Sigmoid colon (tissue), 7 donors: ENCODE data around the gene COIL. TPM values are rescaled to one million over a fixed set of nuclear protein-coding genes. Genes with fewer than 3 reads are reported as not detected.
A peak's percentile ranks its signal among the peaks of the same experiment; 100 is the strongest.

Experiments
- DNase-seq: peaks from one replicate; pipeline ENCODE4 v3.0.0-alpha.2; 2019
- H3K27ac ChIP-seq, 4 donors: fragments of 200-600 bp; sonication (generic); one replicate each; pipeline ENCODE4 v1.5.1; 2016 to 2019; ENCODE audit warnings: mild to moderate bottlenecking in 1 of 4
- H3K27me3 ChIP-seq, 3 donors: fragments of 200-600 bp; sonication (generic); one replicate each; pipeline ENCODE4 v1.5.1; 2019; ENCODE audit warnings: mild to moderate bottlenecking in 1 of 3
- H3K36me3 ChIP-seq, 4 donors: fragments of 200-600 bp; sonication (generic); one replicate each; pipeline ENCODE4 v1.5.1; 2016 to 2019
- H3K4me1 ChIP-seq, 4 donors: fragments of 200-600 bp; sonication (generic); one replicate each; pipeline ENCODE4 v1.5.1; 2017 to 2019
- H3K4me3 ChIP-seq, 4 donors: fragments of 200-600 bp; sonication (generic); one replicate each; pipeline ENCODE4 v1.5.1; 2017 to 2019; ENCODE audit warnings: mild to moderate bottlenecking in 2 of 4, moderate library complexity in 1 of 4
- H3K9me3 ChIP-seq, 4 donors: fragments of 200-600 bp in 3 of 4; sonication (generic) in 3 of 4; one replicate each; pipeline versions ENCODE4 v1.5.1 to v1.6.1; 2013 to 2019
- EP300 ChIP-seq, 4 donors: sonication (generic); formaldehyde crosslinking; IDR thresholded peaks; one replicate each; pipeline ENCODE4 v1.6.1; 2017; ENCODE audit warnings: antibody characterized with exemption in 4 of 4
- POLR2A ChIP-seq, 2 donors: fragments of 450-650 bp; IDR thresholded peaks; one replicate each; pipeline ENCODE4 v1.6.1; 2016; ENCODE audit warnings: antibody characterized with exemption in 2 of 2, mild to moderate bottlenecking in 2 of 2, moderate library complexity in 2 of 2
- POLR2AphosphoS5 ChIP-seq, 4 donors: sonication (generic); formaldehyde crosslinking; IDR thresholded peaks; one replicate each; pipeline ENCODE4 v1.6.1; 2017; ENCODE audit warnings: antibody characterized with exemption in 4 of 4
- WGBS, 2 donors: extraction: QIAGEN DNeasy Blood & Tissue Kit; methylation state at CpG; one replicate each; pipeline ENCODE4 v1.1.7; 2013; 5-methylcytosine and 5-hydroxymethylcytosine counted together
- intact Hi-C: fragments of 100-400 bp; cut with DNase I; formaldehyde crosslinking; loops from one replicate; pipeline ENCODE4 v1.15.1; 2023
- polyA plus RNA-seq, 3 donors: library from polyadenylated mRNA; stranded (reverse); fragments of 200-250 nt; gene quantifications; one replicate each; pipeline ENCODE4 v1.2.3, GENCODE V29; 2013
- total RNA-seq, 4 donors: library from RNA; depleted of rRNA; stranded (reverse); fragments of >200 nt; gene quantifications; one replicate each; pipeline ENCODE4 v1.1.0, GENCODE V29; 2016
- TF ChIP-seq, protein P1 (sequence below), 4 experiments: fragments of 450-650 bp in 3 of 4; fragments of 200-600 bp in 1 of 4; IDR thresholded peaks; one replicate each; pipeline ENCODE4 v1.5.1; 2016 to 2019; ENCODE audit warnings: antibody characterized with exemption in 4 of 4, mild to moderate bottlenecking in 3 of 4, moderate library complexity in 2 of 4
- donor health status: healthy with polysubstance abuse.
- donor health status: Bipolar disorder and iron deficiency.
- donor health status: healthy.

The COIL gene
- total and polyA plus RNA-seq, 7 donors: 8.3 to 15.1 (median 11.8) TPM

DNA sequence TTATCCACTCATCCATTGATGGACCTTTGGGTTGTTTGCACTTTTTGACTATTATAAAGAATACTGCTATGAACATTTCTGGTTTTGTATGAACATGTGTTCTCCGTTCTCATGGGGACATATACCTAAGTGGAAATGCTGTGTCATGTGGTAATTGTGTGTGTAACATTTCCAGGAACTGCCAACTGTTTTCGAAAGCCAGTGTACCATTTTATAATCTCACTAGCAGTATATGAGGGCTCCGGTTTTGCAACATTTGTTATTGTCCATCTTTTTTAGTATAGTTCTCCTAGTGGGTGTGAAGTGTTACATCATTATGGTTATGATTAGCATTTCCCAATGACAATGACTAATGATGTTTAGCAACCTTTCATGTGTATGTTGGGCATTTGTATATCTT lies 41.9 kb downstream of the COIL start:
- intact Hi-C loops: no loop called here
- WGBS, 2 donors: 63 to 74% methylated on average over 3 of the region's 3 CpGs

DNA sequence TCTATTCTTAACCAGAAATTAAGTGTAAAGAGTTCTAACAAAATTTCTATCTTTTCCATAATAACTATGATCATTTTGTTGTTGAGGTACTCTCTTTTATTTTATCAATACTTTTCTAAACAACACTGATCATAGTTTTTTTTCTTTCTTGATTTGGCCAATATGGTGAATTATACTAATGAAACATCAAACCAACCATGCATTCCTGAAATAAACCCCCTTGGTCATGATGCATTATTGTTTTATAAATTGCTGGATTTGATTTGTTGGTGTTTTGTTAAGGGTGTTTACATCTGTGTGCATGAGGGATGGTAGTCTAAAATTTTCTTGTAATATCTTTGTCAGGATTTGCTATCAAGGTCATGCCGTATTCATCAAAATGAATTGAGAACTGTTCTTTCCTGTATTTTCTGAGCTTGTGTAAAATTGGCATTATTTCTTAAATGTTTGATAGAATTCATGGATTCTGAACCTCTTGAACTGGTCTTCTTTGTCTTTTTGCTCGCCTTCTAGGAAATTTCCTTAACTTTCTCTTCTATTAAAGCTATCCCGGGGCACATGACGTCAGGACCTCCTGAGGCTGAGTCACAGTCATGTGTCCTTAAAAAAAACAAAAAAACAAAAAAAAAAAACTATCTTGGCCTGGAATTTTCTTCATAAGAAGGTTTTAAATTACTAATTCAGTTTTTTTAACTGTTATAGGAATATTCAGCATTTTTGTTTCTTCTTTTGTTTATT lies 43.1 kb downstream of the COIL start:
- Histone ChIP-seq H3K4me3 (no peak overlapping the region), H3K27ac (no peak overlapping the region), H3K36me3 (no peaks in the 10 kb centered on the region), H3K27me3 (no peaks in the 10 kb centered on the region), H3K4me1 (peaks cover 0 to 21% (median 17%) of the 10 kb centered on the region in 4 donors), H3K9me3 (no peaks in the 10 kb centered on the region)
- 94 to 95% methylated on average over 4 of the region's 4 CpGs for WGBS, 2 donors
- DNase-seq: no peak
- TF ChIP-seq POLR2A (IDR thresholded peaks at IDR 0.05): no peak
- peak in 1 of 4 donors; percentile 30 for TF ChIP-seq POLR2AphosphoS5 (IDR thresholded peaks at IDR 0.05)
- TF ChIP-seq EP300 (IDR thresholded peaks at IDR 0.05): no peak
- TF ChIP-seq, protein P1, sequence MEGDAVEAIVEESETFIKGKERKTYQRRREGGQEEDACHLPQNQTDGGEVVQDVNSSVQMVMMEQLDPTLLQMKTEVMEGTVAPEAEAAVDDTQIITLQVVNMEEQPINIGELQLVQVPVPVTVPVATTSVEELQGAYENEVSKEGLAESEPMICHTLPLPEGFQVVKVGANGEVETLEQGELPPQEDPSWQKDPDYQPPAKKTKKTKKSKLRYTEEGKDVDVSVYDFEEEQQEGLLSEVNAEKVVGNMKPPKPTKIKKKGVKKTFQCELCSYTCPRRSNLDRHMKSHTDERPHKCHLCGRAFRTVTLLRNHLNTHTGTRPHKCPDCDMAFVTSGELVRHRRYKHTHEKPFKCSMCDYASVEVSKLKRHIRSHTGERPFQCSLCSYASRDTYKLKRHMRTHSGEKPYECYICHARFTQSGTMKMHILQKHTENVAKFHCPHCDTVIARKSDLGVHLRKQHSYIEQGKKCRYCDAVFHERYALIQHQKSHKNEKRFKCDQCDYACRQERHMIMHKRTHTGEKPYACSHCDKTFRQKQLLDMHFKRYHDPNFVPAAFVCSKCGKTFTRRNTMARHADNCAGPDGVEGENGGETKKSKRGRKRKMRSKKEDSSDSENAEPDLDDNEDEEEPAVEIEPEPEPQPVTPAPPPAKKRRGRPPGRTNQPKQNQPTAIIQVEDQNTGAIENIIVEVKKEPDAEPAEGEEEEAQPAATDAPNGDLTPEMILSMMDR (IDR thresholded peaks at IDR 0.05): no peak
- intact Hi-C loops: no loop called here

More for the DNA sequence above, 41.9 kb downstream of the COIL start:
- Histone ChIP-seq H3K4me1 (peaks cover 0 to 15% (median 11%) of the 10 kb centered on the region in 4 donors), H3K36me3 (no peaks in the 10 kb centered on the region), H3K9me3 (no peaks in the 10 kb centered on the region), H3K27me3 (no peaks in the 10 kb centered on the region), H3K4me3 (no peak overlapping the region), H3K27ac (no peak overlapping the region)
- DNase-seq: no peak
- TF ChIP-seq EP300 (IDR thresholded peaks at IDR 0.05): no peak
- TF ChIP-seq, protein P1 (IDR thresholded peaks at IDR 0.05): no peak
- no peak for TF ChIP-seq POLR2AphosphoS5 (IDR thresholded peaks at IDR 0.05)
- TF ChIP-seq POLR2A (IDR thresholded peaks at IDR 0.05): no peak

DNA sequence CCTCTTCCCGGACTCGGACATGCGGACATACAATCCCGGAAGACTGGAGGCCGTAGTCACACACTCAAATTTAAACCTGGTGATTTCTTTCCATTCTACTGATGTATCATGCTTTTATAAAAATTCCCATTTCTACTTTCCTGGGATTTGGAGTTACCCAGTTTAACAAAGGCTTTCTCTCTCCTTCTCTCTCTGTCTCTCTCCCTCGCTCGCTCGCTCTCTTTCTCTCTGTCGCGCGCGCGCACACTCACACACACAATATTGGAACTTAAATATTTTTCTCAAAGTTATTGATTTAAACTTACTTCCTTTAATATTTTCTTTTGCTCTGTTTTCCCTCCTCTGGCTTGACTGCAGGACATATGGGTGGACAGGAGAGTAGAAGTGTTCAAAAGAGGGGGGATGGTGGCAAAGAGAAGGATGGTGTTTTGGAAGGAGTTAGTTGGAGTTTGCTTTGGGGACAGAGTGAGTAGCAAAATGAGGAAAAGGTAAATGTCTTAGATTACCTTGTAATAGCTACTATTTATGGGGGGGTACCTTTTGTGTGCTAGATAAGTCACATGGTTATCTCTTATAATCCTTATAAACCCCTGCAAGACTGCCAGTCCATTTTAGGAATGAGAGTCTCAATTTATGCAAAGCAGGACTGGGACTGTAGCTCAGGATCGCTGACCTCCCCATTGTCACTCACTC lies 46.1 kb downstream of the COIL start:
- no peaks in the 10 kb centered on the region for H3K27me3 ChIP-seq
- H3K36me3 ChIP-seq: no peaks in the 10 kb centered on the region
- TF ChIP-seq, protein P1 (IDR thresholded peaks at IDR 0.05): no peak
- TF ChIP-seq POLR2A (IDR thresholded peaks at IDR 0.05) (no peak), EP300 (IDR thresholded peaks at IDR 0.05) (no peak)
- intact Hi-C loops: no loop called here
- peak overlapping the region; percentile 87 to 92 (median 90) for H3K27ac ChIP-seq
- H3K4me1 ChIP-seq: peaks cover 0 to 42% (median 38%) of the 10 kb centered on the region in 4 donors
- 7 to 9% methylated on average over 14 of the region's 14 CpGs for WGBS, 2 donors
- no peak for DNase-seq
- H3K4me3 ChIP-seq: peak overlapping the region; percentile 75 to 94 (median 86)
- H3K9me3 ChIP-seq: no peaks in the 10 kb centered on the region

DNA sequence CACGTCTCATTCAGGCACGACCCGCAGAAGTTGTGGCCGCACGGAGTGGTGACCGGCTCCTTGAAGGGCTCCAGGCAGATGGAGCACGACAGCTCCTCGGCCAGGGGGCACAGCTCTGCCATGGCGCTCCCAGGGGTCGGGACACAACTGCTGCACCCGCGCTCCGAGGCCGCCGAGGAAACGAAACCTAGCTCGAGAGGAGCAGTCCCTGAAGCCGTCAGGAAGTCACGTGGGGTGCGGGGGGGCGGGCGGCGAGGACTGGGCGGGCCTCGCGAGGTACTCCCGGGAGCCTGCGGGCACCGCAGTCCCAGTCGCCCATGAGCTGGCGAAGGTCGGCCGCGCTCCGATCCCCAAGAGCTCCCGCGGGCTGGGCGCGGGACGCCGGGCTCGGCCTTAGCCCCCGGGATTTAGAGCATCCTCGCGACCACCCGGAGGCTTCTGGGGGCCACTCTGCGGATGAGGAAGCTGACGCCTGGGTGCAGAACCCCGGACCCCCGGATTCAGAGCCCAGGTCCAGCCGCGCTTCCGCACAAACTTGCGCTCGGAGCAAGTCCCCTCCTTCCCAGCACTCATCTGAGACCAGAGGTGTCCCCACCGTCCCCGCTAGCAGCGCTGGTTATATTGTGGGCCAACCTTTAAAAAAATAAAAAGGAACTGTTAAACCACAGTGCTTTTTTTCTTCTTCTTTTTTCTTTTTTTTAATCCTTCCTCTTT lies 46.8 kb downstream of the COIL start, which contains the start of gene TRIM25:
TSS of gene TRIM25 (minus strand) at position 183 of the 714 bp plus-strand sequence. CDS start at position 122, 61 bp downstream.
- Histone ChIP-seq H3K27me3 (no peaks in the 10 kb centered on the region), H3K27ac (peak within 1 kb of the TSS; percentile 87 to 92 (median 90)), H3K9me3 (no peaks in the 10 kb centered on the region), H3K4me3 (peak within 1 kb of the TSS; percentile 75 to 94 (median 86)), H3K36me3 (no peaks in the 10 kb centered on the region), H3K4me1 (peaks cover 0 to 42% (median 39%) of the 10 kb centered on the region in 4 donors)
- DNase-seq: peak; percentile 95
- WGBS, 2 donors: 0% methylated on average over 58 of the region's 58 CpGs
- peak; percentile 90 to 97 (median 97) for TF ChIP-seq POLR2AphosphoS5 (IDR thresholded peaks at IDR 0.05)
- TF ChIP-seq EP300 (IDR thresholded peaks at IDR 0.05): no peak
- TF ChIP-seq POLR2A (IDR thresholded peaks at IDR 0.05): peak; percentile 88 to 95
- TF ChIP-seq, protein P1 (IDR thresholded peaks at IDR 0.05): peak in 1 of 4 experiments; percentile 5
- intact Hi-C loops: loop anchor here (1.0 kb wide), 1 partner anchor 80 kb away; the partner anchor contains the start of gene DGKE
